ENCODE data around the gene SPDYE2.
"Not testable (repeated sequence)": the region's sequence is repeated elsewhere in the genome, so short reads cannot be mapped to it uniquely, and the experiment has no call there.

GRCh38 chr7:102527182-102527581, 23.8 kb upstream of the SPDYE2 start:
- TF ChIP-seq JUN (IDR thresholded peaks at IDR 0.05; ENCODE audit: borderline replicate concordance, insufficient read depth, insufficient read length, low read depth): not testable (repeated sequence)
- TF ChIP-seq, protein P1, sequence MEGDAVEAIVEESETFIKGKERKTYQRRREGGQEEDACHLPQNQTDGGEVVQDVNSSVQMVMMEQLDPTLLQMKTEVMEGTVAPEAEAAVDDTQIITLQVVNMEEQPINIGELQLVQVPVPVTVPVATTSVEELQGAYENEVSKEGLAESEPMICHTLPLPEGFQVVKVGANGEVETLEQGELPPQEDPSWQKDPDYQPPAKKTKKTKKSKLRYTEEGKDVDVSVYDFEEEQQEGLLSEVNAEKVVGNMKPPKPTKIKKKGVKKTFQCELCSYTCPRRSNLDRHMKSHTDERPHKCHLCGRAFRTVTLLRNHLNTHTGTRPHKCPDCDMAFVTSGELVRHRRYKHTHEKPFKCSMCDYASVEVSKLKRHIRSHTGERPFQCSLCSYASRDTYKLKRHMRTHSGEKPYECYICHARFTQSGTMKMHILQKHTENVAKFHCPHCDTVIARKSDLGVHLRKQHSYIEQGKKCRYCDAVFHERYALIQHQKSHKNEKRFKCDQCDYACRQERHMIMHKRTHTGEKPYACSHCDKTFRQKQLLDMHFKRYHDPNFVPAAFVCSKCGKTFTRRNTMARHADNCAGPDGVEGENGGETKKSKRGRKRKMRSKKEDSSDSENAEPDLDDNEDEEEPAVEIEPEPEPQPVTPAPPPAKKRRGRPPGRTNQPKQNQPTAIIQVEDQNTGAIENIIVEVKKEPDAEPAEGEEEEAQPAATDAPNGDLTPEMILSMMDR (IDR thresholded peaks at IDR 0.05; ENCODE audit: extremely low read depth in 1 of 2, insufficient read depth in 1 of 2, low read depth in 1 of 2, low read length in 2 of 2): not testable (repeated sequence)

Data from endothelial cell of umbilical vein (primary cell).